Stimulated activated CD8-positive, alpha-beta memory T cell treated with anti-CD3 and anti-CD28 coated beads, Interleukin-12 subunit alpha, Interleukin-12 subunit beta, amount 100 ng/mL, for 24 hours (primary cell): ENCODE data around the gene SPOUT1.

Experiments used
- DNase-seq: peaks from one replicate; pipeline ENCODE4 v3.0.0-alpha.2; 2020; ENCODE audit errors: extremely low read depth

Gene SPOUT1

GRCh38 chr9:128771745-128772519, 57.7 kb downstream of the SPOUT1 start, which contains the start of gene ZER1:
ZER1 (minus strand) TSS chr9:128771927; CDS start chr9:128755565, 16,362 bp downstream.
- DNase-seq = peak; percentile 87

GRCh38 chr9:128771094-128771721, 58.4 kb downstream of the SPOUT1 start:
- DNase-seq = no peak

GRCh38 chr9:128770286-128771030, 59.1 kb downstream of the SPOUT1 start:
- DNase-seq = no peak
